Measurements from ENCODE around the gene SDK1. TPM values are rescaled to one million over a fixed set of nuclear protein-coding genes. Genes with fewer than 3 reads are reported as not detected.

Gene SDK1
- total and polyA plus RNA-seq, 2 of the 8 experiments (the other 6 are each of a cell fraction or from before 2014, with no cell fraction given), result 3.3 to 7.2 TPM

GRCh38 chr7:3986927-3987326 lies 685.9 kb downstream of the SDK1 start (continued):
- TF ChIP-seq, protein P1, sequence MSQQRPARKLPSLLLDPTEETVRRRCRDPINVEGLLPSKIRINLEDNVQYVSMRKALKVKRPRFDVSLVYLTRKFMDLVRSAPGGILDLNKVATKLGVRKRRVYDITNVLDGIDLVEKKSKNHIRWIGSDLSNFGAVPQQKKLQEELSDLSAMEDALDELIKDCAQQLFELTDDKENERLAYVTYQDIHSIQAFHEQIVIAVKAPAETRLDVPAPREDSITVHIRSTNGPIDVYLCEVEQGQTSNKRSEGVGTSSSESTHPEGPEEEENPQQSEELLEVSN (IDR thresholded peaks at IDR 0.05), result no peak
- TF ChIP-seq SUZ12 (IDR thresholded peaks at IDR 0.05; ENCODE audit: low read length) (no peak), USF2 (IDR thresholded peaks at IDR 0.05; ENCODE audit: low read length) (no peak), RXRA (IDR thresholded peaks at IDR 0.05; ENCODE audit: insufficient read depth, low read depth, low read length) (no peak), ASH2L (IDR thresholded peaks at IDR 0.05; ENCODE audit: low read length) (no peak), TAF7 (optimal IDR thresholded peaks at IDR 0.05; ENCODE audit: borderline replicate concordance, low read depth, low read length) (no peak), ATF2 (IDR thresholded peaks at IDR 0.05; ENCODE audit: low read length) (no peak), JUND (IDR thresholded peaks at IDR 0.05; ENCODE audit: low read length) (no peak), EGR1 (IDR thresholded peaks at IDR 0.05; ENCODE audit: borderline replicate concordance, low read depth, low read length) (no peak)
